NT2/D1 (cell line): Measurements from ENCODE around the gene CREBL2.
A peak's percentile ranks its signal among the peaks of the same experiment; 100 is the strongest.
"Not testable (repeated sequence)": the region's sequence is repeated elsewhere in the genome, so short reads cannot be mapped to it uniquely, and the experiment has no call there.

Source experiments
- DNase-seq: peaks from one replicate; pipeline ENCODE4 v3.0.0-alpha.2; 2011; ENCODE audit warnings: low read depth, low spot score
- H3K27me3 ChIP-seq: 2 replicates; pipeline ENCODE4 v1.6.0; 2011; ENCODE audit warnings: mild to moderate bottlenecking; ENCODE audit not compliant: insufficient read length, insufficient read depth
- H3K36me3 ChIP-seq: 2 replicates; pipeline ENCODE4 v1.6.1; 2011; ENCODE audit warnings: mild to moderate bottlenecking, low read length, mixed read lengths; ENCODE audit not compliant: insufficient read depth, insufficient read length
- H3K4me1 ChIP-seq: 2 replicates; pipeline ENCODE4 v1.5.1; 2011; ENCODE audit not compliant: insufficient read depth, insufficient read length
- H3K4me3 ChIP-seq: 2 replicates; pipeline ENCODE4 v1.5.1; 2011; ENCODE audit warnings: low read depth; ENCODE audit not compliant: insufficient read length
- H3K9ac ChIP-seq: 2 replicates; pipeline ENCODE4 v1.6.0; 2011; ENCODE audit warnings: low read depth; ENCODE audit not compliant: insufficient read length
- H3K9me3 ChIP-seq: 2 replicates; pipeline ENCODE4 v1.5.1; 2011; ENCODE audit warnings: mild to moderate bottlenecking, low read length; ENCODE audit not compliant: insufficient read depth
- SUZ12 ChIP-seq: IDR thresholded peaks from 2 replicates; pipeline ENCODE4 v1.6.1; 2011; ENCODE audit not compliant: insufficient read length, insufficient read depth; ENCODE audit errors: extremely low read depth
- YY1 ChIP-seq: IDR thresholded peaks from 2 replicates; pipeline ENCODE4 v1.6.1; 2011; ENCODE audit not compliant: insufficient read length, insufficient read depth
- ZNF274 ChIP-seq: IDR thresholded peaks from 2 replicates; pipeline ENCODE4 v1.6.1; 2011; ENCODE audit warnings: mild to moderate bottlenecking, low read depth, low read length

Gene CREBL2

DNA sequence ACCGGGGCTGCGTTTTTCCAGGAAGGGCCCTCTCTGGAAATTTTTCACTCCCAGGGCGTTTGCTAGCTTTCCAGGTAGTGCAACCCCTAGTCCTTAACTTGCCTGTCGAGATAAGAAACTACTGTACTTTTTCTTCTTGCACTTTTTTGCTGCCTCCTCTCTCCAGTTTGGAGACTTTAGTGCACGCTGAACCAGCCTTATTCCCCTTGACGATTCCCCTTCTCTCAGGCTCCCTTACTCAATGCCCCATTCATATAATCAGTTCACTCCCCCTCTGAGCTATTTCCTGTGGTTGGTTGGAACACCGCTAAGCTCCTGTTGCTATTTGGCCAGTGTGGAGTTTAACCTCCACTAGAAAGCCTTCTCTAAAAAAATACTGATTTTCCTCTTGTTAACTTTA, 682 bp downstream of the CREBL2 start:
- Histone ChIP-seq H3K4me3 (peak overlapping the region; percentile 83), H3K9ac (peak overlapping the region; percentile 87), H3K4me1 (no peaks in the 10 kb centered on the region), H3K27me3 (no peaks in the 10 kb centered on the region), H3K36me3 (peaks cover 16% of the 10 kb centered on the region), H3K9me3 (no peaks in the 10 kb centered on the region)
- TF ChIP-seq SUZ12 (no peak), YY1 (no peak), ZNF274 (no peak)
- peak; percentile 77 for DNase-seq

GRCh38 chr12:12613344-12613743, 1.7 kb downstream of the CREBL2 start:
- no peak overlapping the region for H3K9ac ChIP-seq
- H3K4me1 ChIP-seq: no peaks in the 10 kb centered on the region
- H3K36me3 ChIP-seq: peaks cover 16% of the 10 kb centered on the region
- H3K4me3 ChIP-seq: no peak overlapping the region
- TF ChIP-seq ZNF274: no peak
- TF ChIP-seq SUZ12: no peak
- TF ChIP-seq YY1: no peak
- H3K27me3 ChIP-seq: no peaks in the 10 kb centered on the region
- H3K9me3 ChIP-seq: no peaks in the 10 kb centered on the region
- DNase-seq: no peak

GRCh38 chr12:12614342-12614741, 2.7 kb downstream of the CREBL2 start:
- no peaks in the 10 kb centered on the region for H3K4me1 ChIP-seq
- H3K9me3 ChIP-seq: peaks cover 8% of the 10 kb centered on the region; the same call in 1 of the 2 replicates
- no peak overlapping the region for H3K4me3 ChIP-seq
- TF ChIP-seq YY1 (no peak), SUZ12 (no peak), ZNF274 (no peak)
- H3K36me3 ChIP-seq: peaks cover 20% of the 10 kb centered on the region
- DNase-seq: no peak
- H3K9ac ChIP-seq: no peak overlapping the region
- H3K27me3 ChIP-seq: no peaks in the 10 kb centered on the region

GRCh38 chr12:12616512-12617310, 5.0 kb downstream of the CREBL2 start:
- TF ChIP-seq SUZ12: no peak
- TF ChIP-seq YY1: no peak
- TF ChIP-seq ZNF274: no peak
- Histone ChIP-seq H3K9me3 (peaks cover 13% of the 10 kb centered on the region; the same call in 1 of the 2 replicates), H3K36me3 (peaks cover 22% of the 10 kb centered on the region), H3K27me3 (no peaks in the 10 kb centered on the region), H3K4me1 (no peaks in the 10 kb centered on the region), H3K9ac (no peak overlapping the region), H3K4me3 (no peak overlapping the region)
- DNase-seq: no peak

GRCh38 chr12:12618064-12618463, 6.4 kb downstream of the CREBL2 start:
- Histone ChIP-seq H3K36me3 (peaks cover 22% of the 10 kb centered on the region), H3K9me3 (peaks cover 13% of the 10 kb centered on the region; the same call in 1 of the 2 replicates)
- not testable (repeated sequence) for H3K4me1 ChIP-seq, H3K9ac ChIP-seq, H3K27me3 ChIP-seq, DNase-seq, H3K4me3 ChIP-seq

DNA sequence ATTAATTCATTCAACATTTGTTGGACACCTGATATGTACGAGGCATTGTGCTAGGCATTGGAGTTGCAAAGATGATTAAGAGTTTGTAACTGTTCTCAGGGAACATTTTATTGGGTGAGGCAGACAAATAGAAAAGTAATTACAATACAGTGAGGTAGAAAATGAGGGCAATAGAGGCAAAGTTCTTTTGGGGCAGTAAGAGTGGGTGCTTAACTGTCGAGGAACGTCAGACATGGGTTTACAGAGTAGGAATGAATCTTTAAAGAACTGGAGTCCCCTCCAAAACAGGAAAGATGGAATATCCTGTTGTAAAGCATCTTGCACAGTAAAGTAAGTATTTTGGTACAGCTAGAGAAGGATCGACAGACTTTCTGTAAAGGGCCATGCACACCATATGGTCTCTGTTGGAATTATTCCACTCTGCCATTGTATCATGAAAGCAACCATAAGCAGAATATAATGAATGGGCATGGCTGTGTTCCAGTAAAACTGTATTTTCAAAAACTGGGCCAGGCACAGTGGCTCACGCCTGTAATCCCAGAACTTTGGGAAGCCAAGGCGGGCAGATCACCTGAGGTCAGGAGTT, 9.1 kb downstream of the CREBL2 start:
- H3K4me1 ChIP-seq: no peaks in the 10 kb centered on the region
- H3K9me3 ChIP-seq: peaks cover 23% of the 10 kb centered on the region
- H3K9ac ChIP-seq: no peak overlapping the region
- H3K27me3 ChIP-seq: no peaks in the 10 kb centered on the region
- H3K36me3 ChIP-seq: peaks cover 15% of the 10 kb centered on the region
- no peak overlapping the region for H3K4me3 ChIP-seq
- DNase-seq: no peak
- no peak for TF ChIP-seq SUZ12

GRCh38 chr12:12622418-12622817, 10.7 kb downstream of the CREBL2 start:
- Histone ChIP-seq H3K36me3 (peaks cover 6% of the 10 kb centered on the region), H3K9ac (no peak overlapping the region), H3K27me3 (no peaks in the 10 kb centered on the region), H3K9me3 (peaks cover 23% of the 10 kb centered on the region), H3K4me1 (no peaks in the 10 kb centered on the region), H3K4me3 (no peak overlapping the region)
- TF ChIP-seq ZNF274 (no peak), SUZ12 (no peak), YY1 (no peak)
- no peak for DNase-seq
